Sigmoid colon (tissue), 4 donors: ENCODE data around the gene PLOD2.

Experiments used
- CTCF ChIP-seq, 4 experiments: fragments of 450-650 bp in 3 of 4; fragments of 200-600 bp in 1 of 4; IDR thresholded peaks; one replicate each; pipeline ENCODE4 v1.5.1; 2016 to 2019; ENCODE audit warnings: antibody characterized with exemption in 4 of 4, mild to moderate bottlenecking in 3 of 4, moderate library complexity in 2 of 4
- POLR2A ChIP-seq, 2 donors: fragments of 450-650 bp; IDR thresholded peaks; one replicate each; pipeline ENCODE4 v1.6.1; 2016; ENCODE audit warnings: antibody characterized with exemption in 2 of 2, mild to moderate bottlenecking in 2 of 2, moderate library complexity in 2 of 2
- POLR2AphosphoS5 ChIP-seq, 4 donors: sonication (generic); formaldehyde crosslinking; IDR thresholded peaks; one replicate each; pipeline ENCODE4 v1.6.1; 2017; ENCODE audit warnings: antibody characterized with exemption in 4 of 4

- TF ChIP-seq CTCF (IDR thresholded peaks at IDR 0.05) (no peak), POLR2A (IDR thresholded peaks at IDR 0.05) (no peak), POLR2AphosphoS5 (IDR thresholded peaks at IDR 0.05) (no peak)
Observed at GRCh38 chr3:146040630-146041029, 120.4 kb downstream of the PLOD2 start.
